Mesendoderm (in vitro differentiated cells): ENCODE data around the gene MAGI2.
A peak's percentile ranks its signal among the peaks of the same experiment; 100 is the strongest.

Source experiments
- DNase-seq: peaks from one replicate; pipeline ENCODE4 v3.0.0; 2013
- H2AK5ac ChIP-seq: 2 replicates; pipeline ENCODE4 v1.6.1; 2013; ENCODE audit warnings: low read length, inconsistent platforms
- H2BK120ac ChIP-seq: 2 replicates; pipeline ENCODE4 v1.6.1; 2013; ENCODE audit warnings: low read depth, mild to moderate bottlenecking, low read length, moderate library complexity, mixed read lengths
- H2BK15ac ChIP-seq: replicated peaks from 2 replicates; pipeline ENCODE4 v1.6.1; 2013; ENCODE audit warnings: low read depth, mild to moderate bottlenecking, moderate library complexity
- H2BK5ac ChIP-seq: 2 replicates; pipeline ENCODE4 v1.6.1; 2013; ENCODE audit warnings: low read length, inconsistent platforms
- H3K18ac ChIP-seq: 2 replicates; pipeline ENCODE4 v1.6.1; 2013; ENCODE audit warnings: mild to moderate bottlenecking, low read length, mixed read lengths
- H3K23ac ChIP-seq: one replicate; pipeline ENCODE4 v1.6.1; 2013; ENCODE audit warnings: low read length
- H3K27ac ChIP-seq: 2 replicates; pipeline ENCODE4 v1.5.1; 2013; ENCODE audit warnings: low read depth, mild to moderate bottlenecking, inconsistent platforms, low read length, moderate library complexity
- H3K27me3 ChIP-seq: 2 replicates; pipeline ENCODE4 v1.6.1; 2013; ENCODE audit warnings: low read length, control low read depth, mild to moderate bottlenecking, inconsistent platforms; ENCODE audit not compliant: insufficient read depth, poor library complexity
- H3K36me3 ChIP-seq: 2 replicates; pipeline ENCODE4 v1.6.1; 2013; ENCODE audit warnings: low read length, inconsistent platforms; ENCODE audit not compliant: control insufficient read depth, insufficient read depth
- H3K4ac ChIP-seq: one replicate; pipeline ENCODE4 v1.6.1; 2013; ENCODE audit warnings: low read depth, mild to moderate bottlenecking, low read length, moderate library complexity
- H3K4me1 ChIP-seq: 2 replicates; pipeline ENCODE4 v1.6.1; 2013; ENCODE audit warnings: low read depth, low read length, inconsistent platforms; ENCODE audit not compliant: control insufficient read depth
- H3K4me2 ChIP-seq: 2 replicates; pipeline ENCODE4 v1.6.1; 2013; ENCODE audit warnings: low read length
- H3K4me3 ChIP-seq: 2 replicates; pipeline ENCODE4 v1.5.1; 2013; ENCODE audit warnings: mild to moderate bottlenecking, low read length
- H3K56ac ChIP-seq: one replicate; pipeline ENCODE4 v1.6.1; 2013; ENCODE audit warnings: low read length
- H3K79me1 ChIP-seq: 2 replicates; pipeline ENCODE4 v1.6.1; 2013; ENCODE audit warnings: low read length, inconsistent platforms
- H3K79me2 ChIP-seq: 2 replicates; pipeline ENCODE4 v1.6.1; 2013; ENCODE audit warnings: mild to moderate bottlenecking, low read length; ENCODE audit not compliant: control insufficient read depth, insufficient read depth
- H3K9ac ChIP-seq: 2 replicates; pipeline ENCODE4 v1.6.1; 2013; ENCODE audit warnings: low read length, inconsistent platforms
- H4K5ac ChIP-seq: one replicate; pipeline ENCODE4 v1.6.1; 2013; ENCODE audit warnings: low read length
- H4K8ac ChIP-seq: one replicate; pipeline ENCODE4 v1.6.1; 2013; ENCODE audit warnings: low read depth, mild to moderate bottlenecking, control low read depth, low read length, moderate library complexity
- WGBS: extraction: QIAGEN DNeasy Blood & Tissue Kit; methylation state at CpG from one replicate; pipeline ENCODE4 v1.1.7; 2013; ENCODE audit warnings: low lambda C conversion rate, missing lambda C conversion rate; ENCODE audit not compliant: insufficient coverage; ENCODE audit errors: extremely low coverage; 5-methylcytosine and 5-hydroxymethylcytosine counted together

The MAGI2 gene

DNA sequence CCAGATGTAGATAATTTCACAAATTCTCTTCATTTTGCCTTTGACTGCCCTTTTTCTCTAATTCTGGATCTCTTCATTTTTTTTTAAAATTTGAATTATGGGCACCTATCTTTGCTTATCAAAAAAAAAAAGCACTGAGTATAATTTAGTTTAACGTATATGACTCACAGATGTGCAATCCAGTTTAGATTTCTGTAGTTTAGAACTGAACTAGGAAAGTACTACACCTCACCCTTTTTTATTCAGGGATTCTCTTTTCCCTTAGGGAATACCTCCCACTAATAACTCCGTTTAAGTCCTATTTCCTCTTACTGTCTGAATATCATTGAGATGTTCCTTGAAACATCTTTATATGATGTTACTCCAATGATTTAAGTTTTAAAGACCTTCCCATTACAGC, 665.0 kb downstream of the MAGI2 start:
- H3K4ac ChIP-seq = no peak overlapping the region
- no peak overlapping the region for H3K4me2 ChIP-seq
- no peaks in the 10 kb centered on the region for H3K79me1 ChIP-seq
- no peak overlapping the region for H3K9ac ChIP-seq
- no CpG with 5 or more reads among the region's 2 CpGs for WGBS
- no peaks in the 10 kb centered on the region for H3K79me2 ChIP-seq
- no peak overlapping the region for H2BK5ac ChIP-seq
- no peak overlapping the region for H3K4me3 ChIP-seq
- H2BK15ac ChIP-seq = no peak overlapping the region
- no peak for DNase-seq
- H2BK120ac ChIP-seq = no peak overlapping the region
- H3K4me1 ChIP-seq = no peaks in the 10 kb centered on the region
- no peak overlapping the region for H2AK5ac ChIP-seq
- H3K18ac ChIP-seq = no peak overlapping the region
- no peak overlapping the region for H4K5ac ChIP-seq
- no peak overlapping the region for H4K8ac ChIP-seq
- no peak overlapping the region for H3K27ac ChIP-seq
- no peak overlapping the region for H3K56ac ChIP-seq
- H3K27me3 ChIP-seq = no peaks in the 10 kb centered on the region
- H3K23ac ChIP-seq = no peak overlapping the region
- no peaks in the 10 kb centered on the region for H3K36me3 ChIP-seq

DNA sequence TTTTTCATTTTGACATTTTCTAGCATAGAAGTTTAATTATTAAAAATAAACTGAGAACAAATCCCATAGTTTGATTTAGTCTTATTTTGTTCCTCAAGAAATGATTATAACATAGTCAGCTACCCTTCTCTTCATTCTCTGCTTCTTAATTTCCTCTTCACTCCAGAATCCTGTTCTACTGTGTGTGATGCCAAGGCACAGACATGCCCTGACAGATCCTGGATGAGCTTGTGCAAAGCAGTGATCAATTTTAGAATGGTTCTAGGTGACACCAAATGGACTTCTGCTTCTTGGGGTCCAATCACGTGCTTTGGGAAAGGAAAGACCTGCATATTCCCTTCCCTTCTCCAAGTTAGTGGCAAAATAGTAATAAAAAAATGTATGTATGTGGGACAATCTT, 665.6 kb downstream of the MAGI2 start:
- Histone ChIP-seq H3K4me3 (no peak overlapping the region), H2BK15ac (no peak overlapping the region), H2AK5ac (no peak overlapping the region), H3K79me2 (no peaks in the 10 kb centered on the region), H3K4me2 (no peak overlapping the region), H3K9ac (no peak overlapping the region), H3K27me3 (no peaks in the 10 kb centered on the region), H3K23ac (no peak overlapping the region), H4K5ac (no peak overlapping the region), H3K56ac (no peak overlapping the region), H4K8ac (no peak overlapping the region), H3K79me1 (no peaks in the 10 kb centered on the region), H3K18ac (no peak overlapping the region), H3K27ac (no peak overlapping the region), H2BK5ac (no peak overlapping the region), H3K4me1 (no peaks in the 10 kb centered on the region), H2BK120ac (no peak overlapping the region), H3K36me3 (no peaks in the 10 kb centered on the region), H3K4ac (no peak overlapping the region)
- no CpG with 5 or more reads among the region's 1 CpG for WGBS
- DNase-seq = no peak

DNA sequence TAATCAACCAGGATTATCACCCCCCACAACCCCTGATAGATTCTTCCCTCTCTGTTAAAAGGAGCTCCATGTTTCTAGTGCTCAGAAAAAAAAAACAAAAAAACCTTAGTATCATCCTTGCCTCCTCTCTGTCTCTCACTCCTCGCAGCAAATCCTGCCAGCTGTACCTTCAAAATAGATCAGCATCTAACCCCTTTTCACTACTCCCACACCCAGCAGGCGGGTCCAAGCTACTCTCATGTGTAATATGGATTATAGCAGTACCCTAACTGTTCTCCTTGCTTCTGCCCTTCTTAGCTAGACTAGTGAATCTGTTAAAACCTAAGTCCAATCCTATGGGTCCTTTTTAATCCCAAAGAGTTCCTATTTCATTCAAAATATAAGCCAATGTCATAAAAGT, 667.4 kb downstream of the MAGI2 start:
- no peaks in the 10 kb centered on the region for H3K27me3 ChIP-seq
- no peak overlapping the region for H3K56ac ChIP-seq
- H3K23ac ChIP-seq = no peak overlapping the region
- no peak overlapping the region for H3K9ac ChIP-seq
- no peaks in the 10 kb centered on the region for H3K79me2 ChIP-seq
- no peaks in the 10 kb centered on the region for H3K36me3 ChIP-seq
- no peak overlapping the region for H2AK5ac ChIP-seq
- H4K5ac ChIP-seq = no peak overlapping the region
- H2BK15ac ChIP-seq = no peak overlapping the region
- no peak overlapping the region for H2BK120ac ChIP-seq
- H3K27ac ChIP-seq = no peak overlapping the region
- no peak overlapping the region for H3K4me2 ChIP-seq
- WGBS = no CpG with 5 or more reads among the region's 2 CpGs
- H3K4ac ChIP-seq = no peak overlapping the region
- no peaks in the 10 kb centered on the region for H3K4me1 ChIP-seq
- no peak overlapping the region for H3K18ac ChIP-seq
- no peak overlapping the region for H4K8ac ChIP-seq
- no peak overlapping the region for H3K4me3 ChIP-seq
- H2BK5ac ChIP-seq = no peak overlapping the region
- no peaks in the 10 kb centered on the region for H3K79me1 ChIP-seq
- no peak for DNase-seq

DNA sequence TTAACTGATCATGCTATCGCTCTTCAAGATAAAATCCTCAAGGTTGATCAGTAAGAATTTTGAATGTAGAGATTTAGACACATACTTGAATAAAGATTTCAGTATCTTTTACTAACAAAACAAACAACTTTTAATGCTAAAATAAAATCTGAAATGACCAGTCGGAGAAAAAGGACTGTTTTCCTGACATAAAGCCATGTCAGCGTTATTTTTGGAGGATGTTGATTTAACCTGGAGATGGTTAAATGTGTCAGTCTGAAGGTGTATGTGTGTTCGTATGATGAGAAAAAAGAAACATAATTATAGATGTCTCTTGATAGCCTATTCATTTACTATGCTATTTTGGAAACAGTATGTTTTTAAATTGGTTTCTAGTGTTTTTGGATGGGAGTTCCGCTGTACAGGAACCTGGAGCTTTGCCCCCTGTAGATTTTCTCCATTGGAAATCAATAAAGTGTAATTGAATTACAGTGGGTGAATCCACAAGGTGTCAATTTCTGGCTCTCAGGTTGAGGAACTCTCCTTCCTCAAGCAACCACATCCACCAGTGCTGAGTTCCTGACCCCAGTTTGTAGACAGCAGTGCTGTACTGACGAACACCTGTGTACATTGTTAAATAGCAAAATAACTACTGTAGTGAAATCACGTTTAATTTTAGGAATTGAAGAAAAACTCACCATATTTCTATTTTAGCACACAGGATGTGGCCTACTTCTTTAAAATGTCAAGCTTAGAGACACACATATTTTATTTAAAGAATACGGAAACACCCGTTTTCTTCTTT, 670.1 kb downstream of the MAGI2 start:
- H2BK15ac ChIP-seq = no peak overlapping the region
- no peak overlapping the region for H3K56ac ChIP-seq
- WGBS = 100% methylated on average over 1 of the region's 9 CpGs
- H3K9ac ChIP-seq = no peak overlapping the region
- H2BK5ac ChIP-seq = no peak overlapping the region
- no peaks in the 10 kb centered on the region for H3K4me1 ChIP-seq
- no peak overlapping the region for H3K4me2 ChIP-seq
- H4K8ac ChIP-seq = no peak overlapping the region
- H3K27ac ChIP-seq = no peak overlapping the region
- H2AK5ac ChIP-seq = no peak overlapping the region
- H3K79me2 ChIP-seq = no peaks in the 10 kb centered on the region
- H2BK120ac ChIP-seq = no peak overlapping the region
- no peaks in the 10 kb centered on the region for H3K27me3 ChIP-seq
- H4K5ac ChIP-seq = no peak overlapping the region
- no peak overlapping the region for H3K23ac ChIP-seq
- H3K36me3 ChIP-seq = no peaks in the 10 kb centered on the region
- DNase-seq = no peak
- no peak overlapping the region for H3K18ac ChIP-seq
- H3K4ac ChIP-seq = no peak overlapping the region
- H3K79me1 ChIP-seq = no peaks in the 10 kb centered on the region
- no peak overlapping the region for H3K4me3 ChIP-seq

DNA sequence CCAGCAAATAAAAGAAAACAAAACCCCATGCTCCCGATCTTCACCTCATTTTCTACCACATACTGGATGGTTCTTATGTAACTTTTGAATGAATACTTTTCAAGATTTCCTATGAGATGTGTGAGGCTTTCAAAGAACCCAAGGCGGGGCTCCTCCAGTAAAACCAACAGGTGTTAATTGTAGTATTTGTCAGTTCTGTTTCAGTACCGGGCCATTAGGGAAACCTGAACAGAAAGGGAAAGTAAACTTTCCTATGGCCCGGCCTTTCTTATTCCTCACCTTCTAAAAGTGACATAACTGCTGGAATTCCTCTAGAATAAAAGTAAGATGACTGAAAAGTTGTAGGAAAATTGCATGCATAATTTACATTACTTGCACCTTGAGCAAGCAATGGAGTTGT, 672.9 kb downstream of the MAGI2 start:
- Histone ChIP-seq H3K4me1 (no peaks in the 10 kb centered on the region), H3K4me2 (no peak overlapping the region), H3K4me3 (no peak overlapping the region), H4K8ac (no peak overlapping the region), H3K36me3 (no peaks in the 10 kb centered on the region), H2BK5ac (no peak overlapping the region), H3K27me3 (no peaks in the 10 kb centered on the region), H4K5ac (no peak overlapping the region), H3K9ac (no peak overlapping the region), H3K79me2 (no peaks in the 10 kb centered on the region), H3K79me1 (no peaks in the 10 kb centered on the region), H2BK120ac (no peak overlapping the region), H2BK15ac (no peak overlapping the region), H3K27ac (no peak overlapping the region), H3K18ac (no peak overlapping the region), H2AK5ac (no peak overlapping the region), H3K23ac (no peak overlapping the region), H3K56ac (no peak overlapping the region), H3K4ac (no peak overlapping the region)
- DNase-seq = no peak
- no CpG with 5 or more reads among the region's 4 CpGs for WGBS

DNA sequence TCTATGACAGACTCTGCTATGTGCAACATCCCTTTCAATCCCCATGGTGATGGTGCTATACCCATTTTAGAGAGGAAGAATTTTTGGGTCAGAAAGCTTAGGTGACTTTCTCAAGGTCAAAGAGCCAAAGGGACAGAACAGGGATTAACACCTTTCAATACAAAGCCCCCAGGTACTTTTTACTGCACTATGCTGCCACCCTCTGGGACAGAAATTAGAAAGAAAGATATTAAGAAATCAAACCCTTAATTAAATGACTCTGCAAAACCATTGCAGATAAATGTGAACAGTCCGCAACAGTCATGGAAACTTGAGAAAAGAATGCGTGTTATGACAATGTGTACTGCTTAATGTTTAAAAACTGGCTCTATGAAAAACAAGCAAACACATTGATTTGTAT, 673.7 kb downstream of the MAGI2 start:
- Histone ChIP-seq H2BK120ac (no peak overlapping the region), H3K27ac (no peak overlapping the region), H3K4ac (no peak overlapping the region), H2BK5ac (no peak overlapping the region), H3K27me3 (no peaks in the 10 kb centered on the region), H3K79me2 (no peaks in the 10 kb centered on the region), H3K36me3 (no peaks in the 10 kb centered on the region), H3K4me2 (no peak overlapping the region), H3K23ac (no peak overlapping the region), H4K8ac (no peak overlapping the region), H3K18ac (no peak overlapping the region), H3K9ac (no peak overlapping the region), H3K4me1 (no peaks in the 10 kb centered on the region), H3K4me3 (no peak overlapping the region), H2AK5ac (no peak overlapping the region), H2BK15ac (no peak overlapping the region), H3K79me1 (no peaks in the 10 kb centered on the region), H3K56ac (no peak overlapping the region), H4K5ac (no peak overlapping the region)
- peak; percentile 15 for DNase-seq
- no CpG with 5 or more reads among the region's 2 CpGs for WGBS
